Osteoblast (primary cell): Measurements from ENCODE around the gene TTBK1. TPM values are rescaled to one million over a fixed set of nuclear protein-coding genes. Genes with fewer than 3 reads are reported as not detected.

ENCODE experiments used
- DNase-seq: peaks from one replicate; pipeline ENCODE4 v3.0.0; 2011; ENCODE audit warnings: low spot score, mixed read lengths; ENCODE audit not compliant: insufficient read length; ENCODE audit errors: missing footprints
- H2AFZ ChIP-seq: 2 replicates; pipeline ENCODE4 v1.6.0; 2011; ENCODE audit warnings: mild to moderate bottlenecking, low read length
- H3K27ac ChIP-seq: 2 replicates; pipeline ENCODE4 v1.5.1; 2011; ENCODE audit warnings: mild to moderate bottlenecking, low read depth, low read length, moderate library complexity
- H3K27me3 ChIP-seq: 2 replicates; pipeline ENCODE4 v1.6.0; 2012; ENCODE audit warnings: mild to moderate bottlenecking, control low read depth, inconsistent platforms, low read length, moderate library complexity; ENCODE audit not compliant: insufficient read depth
- H3K36me3 ChIP-seq: 2 replicates; pipeline ENCODE4 v1.5.1; 2011; ENCODE audit warnings: mild to moderate bottlenecking, low read length, control low read depth, moderate library complexity; ENCODE audit not compliant: insufficient read depth
- H3K4me1 ChIP-seq: 2 replicates; pipeline ENCODE4 v1.5.1; 2011; ENCODE audit warnings: mild to moderate bottlenecking, low read length, control low read depth, moderate library complexity; ENCODE audit not compliant: insufficient read depth
- H3K4me2 ChIP-seq: 2 replicates; pipeline ENCODE4 v1.6.0; 2011; ENCODE audit warnings: mild to moderate bottlenecking, low read length; ENCODE audit not compliant: insufficient read depth
- H3K4me3 ChIP-seq: fragments of 200-600 bp; sonication (generic); 3 replicates; pipeline ENCODE4 v1.5.1; 2012; ENCODE audit warnings: mild to moderate bottlenecking, low read length, inconsistent platforms; ENCODE audit not compliant: insufficient read depth
- H3K79me2 ChIP-seq: 2 replicates; pipeline ENCODE4 v1.6.0; 2012; ENCODE audit warnings: mild to moderate bottlenecking, low read length, control low read depth, inconsistent platforms; ENCODE audit not compliant: insufficient read depth
- H3K9me3 ChIP-seq: 2 replicates; pipeline ENCODE4 v1.5.1; 2011; ENCODE audit warnings: low read depth, low read length, control low read depth
- H4K20me1 ChIP-seq: 2 replicates; pipeline ENCODE4 v1.6.0; 2012; ENCODE audit warnings: mild to moderate bottlenecking, low read length, control low read depth; ENCODE audit not compliant: insufficient read depth
- CTCF ChIP-seq: IDR thresholded peaks from 2 replicates; pipeline ENCODE4 v1.5.1; 2011; ENCODE audit warnings: mild to moderate bottlenecking, low read depth, low read length, moderate library complexity; ENCODE audit errors: extremely low read depth
- total RNA-seq: library from RNA; depleted of rRNA; stranded (reverse); fragments of >200 nt; gene quantifications from 2 replicates; pipeline ENCODE4 v1.2.3, GENCODE V29; 2012

TTBK1 gene
- total RNA-seq, 1 donor, result under 0.01 TPM

- TF ChIP-seq CTCF, result no peak
- no peaks in the 10 kb centered on the region for H3K9me3 ChIP-seq
- H3K36me3 ChIP-seq, result no peaks in the 10 kb centered on the region
- no peak overlapping the region for H3K4me2 ChIP-seq
- H3K4me3 ChIP-seq, result no peak overlapping the region
- H2AFZ ChIP-seq, result no peak overlapping the region
- H3K4me1 ChIP-seq, result peaks cover 18% of the 10 kb centered on the region
- H4K20me1 ChIP-seq, result no peaks in the 10 kb centered on the region
- DNase-seq, result peak; percentile 69
- H3K27me3 ChIP-seq, result peaks cover 5% of the 10 kb centered on the region
- H3K79me2 ChIP-seq, result no peaks in the 10 kb centered on the region
- H3K27ac ChIP-seq, result no peak overlapping the region
Measured at GRCh38 chr6:43282636-43283513, 39.6 kb downstream of the TTBK1 start.

GRCh38 chr6:43283514-43283901 lies 40.2 kb downstream of the TTBK1 start:
- H3K27me3 ChIP-seq, result peaks cover 5% of the 10 kb centered on the region
- H3K4me3 ChIP-seq, result no peak overlapping the region
- no peaks in the 10 kb centered on the region for H3K9me3 ChIP-seq
- H4K20me1 ChIP-seq, result no peaks in the 10 kb centered on the region
- H2AFZ ChIP-seq, result no peak overlapping the region
- no peaks in the 10 kb centered on the region for H3K79me2 ChIP-seq
- H3K36me3 ChIP-seq, result no peaks in the 10 kb centered on the region
- DNase-seq, result peak; percentile 41
- TF ChIP-seq CTCF, result no peak
- H3K4me1 ChIP-seq, result peaks cover 11% of the 10 kb centered on the region
- no peak overlapping the region for H3K27ac ChIP-seq
- H3K4me2 ChIP-seq, result no peak overlapping the region

- H3K27me3 ChIP-seq, result peaks cover 5% of the 10 kb centered on the region
- TF ChIP-seq CTCF, result no peak
Measured at GRCh38 chr6:43283905-43284304, 40.6 kb downstream of the TTBK1 start.

DNA sequence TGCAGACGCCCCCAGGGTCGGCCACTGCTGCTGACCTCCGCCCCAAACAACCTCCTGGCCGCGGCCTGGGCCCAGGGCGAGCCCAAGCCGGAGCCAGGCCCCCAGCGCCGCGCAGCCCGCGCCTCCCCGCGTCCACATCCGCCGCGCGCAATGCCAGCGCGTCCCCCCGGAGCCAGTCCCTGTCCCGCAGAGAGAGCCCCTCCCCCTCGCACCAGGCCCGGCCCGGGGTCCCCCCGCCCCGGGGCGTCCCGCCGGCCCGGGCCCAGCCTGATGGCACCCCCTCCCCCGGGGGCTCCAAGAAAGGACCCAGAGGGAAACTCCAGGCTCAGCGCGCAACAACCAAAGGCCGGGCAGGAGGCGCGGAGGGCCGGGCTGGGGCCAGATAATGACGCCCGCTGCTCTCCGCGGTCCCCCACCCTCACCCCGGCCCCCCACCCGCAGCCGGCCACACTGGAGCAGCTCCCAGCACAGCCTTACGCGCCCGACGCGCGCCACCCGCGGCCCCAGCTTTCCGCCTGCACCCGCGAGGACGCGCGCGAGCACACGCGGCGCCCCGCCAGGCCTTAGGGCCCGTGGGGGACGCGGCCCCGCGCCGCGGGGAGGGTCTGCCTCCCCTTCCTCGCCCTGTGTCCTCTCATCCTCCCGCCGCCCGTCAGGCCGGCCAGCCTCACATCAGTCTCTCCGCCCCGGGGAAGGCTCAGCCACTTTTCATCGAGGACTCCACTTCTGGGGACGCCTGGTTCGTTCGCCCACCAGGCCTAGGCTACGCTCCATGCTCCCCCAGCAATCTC lies 41.9 kb downstream of the TTBK1 start:
- H3K27ac ChIP-seq, result no peak overlapping the region
- DNase-seq, result peak; percentile 91
- H3K9me3 ChIP-seq, result no peaks in the 10 kb centered on the region
- no peaks in the 10 kb centered on the region for H3K36me3 ChIP-seq
- H4K20me1 ChIP-seq, result no peaks in the 10 kb centered on the region
- H3K4me1 ChIP-seq, result peaks cover 5% of the 10 kb centered on the region
- H3K4me3 ChIP-seq, result peak overlapping the region; percentile 49
- peak overlapping the region; percentile 23 for H3K4me2 ChIP-seq
- TF ChIP-seq CTCF, result no peak
- H2AFZ ChIP-seq, result no peak overlapping the region
- H3K79me2 ChIP-seq, result no peaks in the 10 kb centered on the region
- peaks cover 5% of the 10 kb centered on the region for H3K27me3 ChIP-seq

More at GRCh38 chr6:43283905-43284304, 40.6 kb downstream of the TTBK1 start:
- Histone ChIP-seq H3K4me1 (peaks cover 7% of the 10 kb centered on the region), H3K4me3 (no peak overlapping the region), H2AFZ (no peak overlapping the region), H3K4me2 (no peak overlapping the region), H3K79me2 (no peaks in the 10 kb centered on the region), H4K20me1 (no peaks in the 10 kb centered on the region), H3K27ac (no peak overlapping the region), H3K36me3 (no peaks in the 10 kb centered on the region), H3K9me3 (no peaks in the 10 kb centered on the region)
- peak; percentile 82 for DNase-seq
